Esophagus muscularis mucosa (tissue), 4 donors: Measurements from ENCODE around the gene ALKBH5. TPM values are rescaled to one million over a fixed set of nuclear protein-coding genes. Genes with fewer than 3 reads are reported as not detected.

Source experiments
- DNase-seq: peaks from one replicate; pipeline ENCODE4 v3.0.0-alpha.2; 2017; ENCODE audit errors: extremely low spot score
- H3K27ac ChIP-seq, 4 donors: fragments of 200-600 bp; sonication (generic); replicated peaks in 1 of 4; 1 replicate in 3 of 4; 2 replicates in 1 of 4; pipeline ENCODE4 v1.5.1; 2016 to 2019; ENCODE audit warnings: mild to moderate bottlenecking in 1 of 4
- H3K27me3 ChIP-seq, 4 donors: fragments of 200-600 bp; sonication (generic); one replicate each; pipeline versions ENCODE4 v1.5.1 to v1.6.0; 2016 to 2019
- H3K36me3 ChIP-seq, 4 donors: fragments of 200-600 bp; sonication (generic); one replicate each; pipeline ENCODE4 v1.5.1; 2016 to 2019
- H3K4me1 ChIP-seq, 4 donors: fragments of 200-600 bp; sonication (generic); one replicate each; pipeline ENCODE4 v1.5.1; 2016 to 2019
- H3K4me3 ChIP-seq, 4 donors: fragments of 200-600 bp; sonication (generic); 1 replicate in 2 of 4; 2 replicates in 2 of 4; pipeline ENCODE4 v1.5.1; 2016 to 2019; ENCODE audit warnings: mild to moderate bottlenecking in 4 of 4, moderate library complexity in 1 of 4
- H3K9me3 ChIP-seq, 4 donors: fragments of 200-600 bp; sonication (generic); 1 replicate in 3 of 4; 2 replicates in 1 of 4; pipeline ENCODE4 v1.5.1; 2016 to 2019
- CTCF ChIP-seq, 3 experiments: fragments of 200-600 bp in 2 of 3; fragments of 450-650 bp in 1 of 3; sonication (generic) in 2 of 3; IDR thresholded peaks; one replicate each; pipeline ENCODE4 v1.5.1; 2017 to 2019; ENCODE audit warnings: antibody characterized with exemption in 3 of 3, mild to moderate bottlenecking in 2 of 3, moderate library complexity in 1 of 3
- EP300 ChIP-seq: sonication (generic); formaldehyde crosslinking; IDR thresholded peaks from one replicate; pipeline ENCODE4 v1.6.1; 2017; ENCODE audit warnings: antibody characterized with exemption
- POLR2A ChIP-seq: fragments of 450-650 bp; IDR thresholded peaks from one replicate; pipeline ENCODE4 v1.6.1; 2017; ENCODE audit warnings: antibody characterized with exemption, moderate library complexity, mild to moderate bottlenecking, low read depth
- POLR2AphosphoS5 ChIP-seq, 2 donors: sonication (generic); formaldehyde crosslinking; IDR thresholded peaks; one replicate each; pipeline ENCODE4 v1.6.1; 2017; ENCODE audit warnings: antibody characterized with exemption in 2 of 2
- WGBS: methylation state at CpG from one replicate; pipeline ENCODE4 v1.1.5; 2018; 5-methylcytosine and 5-hydroxymethylcytosine counted together
- intact Hi-C: fragments of 100-400 bp; cut with DNase I; formaldehyde crosslinking; loops from one replicate; pipeline ENCODE4 v1.15.1; 2023
- total RNA-seq, 4 donors: library from RNA; depleted of rRNA; stranded (reverse); fragments of >200 nt; gene quantifications; one replicate each; pipeline versions ENCODE4 v1.1.0 to v1.2.1, GENCODE V29; 2016

ALKBH5 gene
- total RNA-seq, 4 donors from 2014 or later: 120 to 197 (median 151) TPM

GRCh38 chr17:18186627-18186982, 3.0 kb downstream of the ALKBH5 start:
- intact Hi-C loops: loop anchor here (5.0 kb wide), 1 partner anchor 34 kb away; no protein-coding TSS in a partner anchor
- Histone ChIP-seq H3K9me3 (no peaks in the 10 kb centered on the region), H3K36me3 (peaks cover 0 to 9% (median 2%) of the 10 kb centered on the region in 4 donors), H3K27me3 (no peaks in the 10 kb centered on the region), H3K4me3 (peak overlapping the region; percentile 87 to 97 (median 94)), H3K27ac (peak overlapping the region; percentile 98 to 99 (median 98)), H3K4me1 (peaks cover 72 to 85% (median 79%) of the 10 kb centered on the region in 4 donors)
- DNase-seq: no peak
- TF ChIP-seq POLR2AphosphoS5 (IDR thresholded peaks at IDR 0.05) (no peak), POLR2A (no peak), EP300 (no peak), CTCF (IDR thresholded peaks at IDR 0.05) (no peak)
- 15% methylated on average over 1 of the region's 1 CpG for WGBS

- Histone ChIP-seq H3K9me3 (no peaks in the 10 kb centered on the region), H3K4me3 (peak overlapping the region; percentile 87 to 97 (median 94)), H3K27me3 (no peaks in the 10 kb centered on the region), H3K36me3 (peaks cover 0 to 9% (median 2%) of the 10 kb centered on the region in 4 donors), H3K27ac (peak overlapping the region; percentile 98 to 99 (median 98)), H3K4me1 (peaks cover 73 to 85% (median 79%) of the 10 kb centered on the region in 4 donors)
- no peak for DNase-seq
- 16% methylated on average over 2 of the region's 2 CpGs for WGBS
- no peak for TF ChIP-seq CTCF (IDR thresholded peaks at IDR 0.05)
- no peak for TF ChIP-seq POLR2AphosphoS5 (IDR thresholded peaks at IDR 0.05)
- TF ChIP-seq EP300: no peak
- TF ChIP-seq POLR2A: no peak
- intact Hi-C loops: loop anchor here (5.0 kb wide), 1 partner anchor 35 kb away; no protein-coding TSS in a partner anchor
These were observed 3.6 kb downstream of the ALKBH5 start for GRCh38 chr17:18187226-18187625.

GRCh38 chr17:18187821-18188761, 4.5 kb downstream of the ALKBH5 start:
- intact Hi-C loops: loop anchor here (5.0 kb wide), 1 partner anchor 36 kb away; no protein-coding TSS in a partner anchor
- no peak for DNase-seq
- H3K27me3 ChIP-seq: no peaks in the 10 kb centered on the region
- TF ChIP-seq POLR2AphosphoS5 (IDR thresholded peaks at IDR 0.05) (no peak), CTCF (IDR thresholded peaks at IDR 0.05) (no peak), POLR2A (no peak), EP300 (no peak)
- 17% methylated on average over 9 of the region's 9 CpGs for WGBS
- peaks cover 0 to 13% (median 5%) of the 10 kb centered on the region in 4 donors for H3K36me3 ChIP-seq
- peaks cover 77 to 88% (median 83%) of the 10 kb centered on the region in 4 donors for H3K4me1 ChIP-seq
- H3K27ac ChIP-seq: peak overlapping the region; percentile 98 to 99 (median 98)
- H3K9me3 ChIP-seq: no peaks in the 10 kb centered on the region
- H3K4me3 ChIP-seq: peak overlapping the region; percentile 87 to 97 (median 94)

- 38% methylated on average over 3 of the region's 3 CpGs for WGBS
- Histone ChIP-seq H3K4me3 (peak overlapping the region in 2 of 4 donors; percentile 4 to 16), H3K4me1 (peaks cover 87 to 98% (median 97%) of the 10 kb centered on the region in 4 donors)
These were observed 7.1 kb downstream of the ALKBH5 start for GRCh38 chr17:18190628-18191235.

GRCh38 chr17:18191236-18191667, 7.6 kb downstream of the ALKBH5 start:
- H3K27ac ChIP-seq: peak overlapping the region; percentile 11 to 42 (median 36)
- no peak for TF ChIP-seq POLR2AphosphoS5 (IDR thresholded peaks at IDR 0.05)
- TF ChIP-seq EP300: no peak
- no peak for TF ChIP-seq CTCF (IDR thresholded peaks at IDR 0.05)
- no peak for TF ChIP-seq POLR2A
- no peaks in the 10 kb centered on the region for H3K9me3 ChIP-seq
- intact Hi-C loops: no loop called here
- H3K4me1 ChIP-seq: peaks cover 86 to 98% (median 92%) of the 10 kb centered on the region in 4 donors
- H3K4me3 ChIP-seq: peak overlapping the region in 2 of 4 donors; percentile 4 to 16
- H3K36me3 ChIP-seq: peaks cover 11 to 39% (median 25%) of the 10 kb centered on the region in 4 donors
- DNase-seq: no peak
- no peaks in the 10 kb centered on the region for H3K27me3 ChIP-seq
- 33% methylated on average over 1 of the region's 3 CpGs for WGBS

More at GRCh38 chr17:18190628-18191235, 7.1 kb downstream of the ALKBH5 start:
- H3K36me3 ChIP-seq: peaks cover 7 to 34% (median 19%) of the 10 kb centered on the region in 4 donors
- no peak for DNase-seq
- TF ChIP-seq EP300 (no peak), POLR2A (no peak), POLR2AphosphoS5 (IDR thresholded peaks at IDR 0.05) (no peak)
- H3K9me3 ChIP-seq: no peaks in the 10 kb centered on the region
- no peaks in the 10 kb centered on the region for H3K27me3 ChIP-seq
- peak overlapping the region; percentile 11 to 42 (median 36) for H3K27ac ChIP-seq
- intact Hi-C loops: no loop called here
